Measurements from ENCODE around the gene EML4.

GRCh38 chr2:42132191-42132965 lies 36.8 kb upstream of the EML4 start:
- TF ChIP-seq, protein P1, sequence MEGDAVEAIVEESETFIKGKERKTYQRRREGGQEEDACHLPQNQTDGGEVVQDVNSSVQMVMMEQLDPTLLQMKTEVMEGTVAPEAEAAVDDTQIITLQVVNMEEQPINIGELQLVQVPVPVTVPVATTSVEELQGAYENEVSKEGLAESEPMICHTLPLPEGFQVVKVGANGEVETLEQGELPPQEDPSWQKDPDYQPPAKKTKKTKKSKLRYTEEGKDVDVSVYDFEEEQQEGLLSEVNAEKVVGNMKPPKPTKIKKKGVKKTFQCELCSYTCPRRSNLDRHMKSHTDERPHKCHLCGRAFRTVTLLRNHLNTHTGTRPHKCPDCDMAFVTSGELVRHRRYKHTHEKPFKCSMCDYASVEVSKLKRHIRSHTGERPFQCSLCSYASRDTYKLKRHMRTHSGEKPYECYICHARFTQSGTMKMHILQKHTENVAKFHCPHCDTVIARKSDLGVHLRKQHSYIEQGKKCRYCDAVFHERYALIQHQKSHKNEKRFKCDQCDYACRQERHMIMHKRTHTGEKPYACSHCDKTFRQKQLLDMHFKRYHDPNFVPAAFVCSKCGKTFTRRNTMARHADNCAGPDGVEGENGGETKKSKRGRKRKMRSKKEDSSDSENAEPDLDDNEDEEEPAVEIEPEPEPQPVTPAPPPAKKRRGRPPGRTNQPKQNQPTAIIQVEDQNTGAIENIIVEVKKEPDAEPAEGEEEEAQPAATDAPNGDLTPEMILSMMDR (IDR thresholded peaks at IDR 0.05): no peak
- TF ChIP-seq EP300 (IDR thresholded peaks at IDR 0.05) (no peak), POLR2A (IDR thresholded peaks at IDR 0.05) (no peak)

Data from ovary (tissue), 3 donors.